OCI-LY7 (cell line): ENCODE results near the gene HIGD1C. TPM values are rescaled to one million over a fixed set of nuclear protein-coding genes. Genes with fewer than 3 reads are reported as not detected.

Source experiments
- BruUV-seq: library from RNA; stranded (reverse); fragments of 400-500 nt; replicated peaks from 2 replicates; lab custom pipeline; 2021; lab: Mats Ljungman, UMichigan
- CTCF ChIA-PET: fragments of 300-600 bp; sonication (Branson Sonifier 250); formaldehyde crosslinking; loops from one replicate; lab custom pipeline; 2022; ENCODE audit warnings: antibody characterized with exemption; ENCODE audit not compliant: unreplicated experiment; lab: Charles Lee
- POLR2A ChIA-PET: fragments of 300-600 bp; sonication (Branson Sonifier 250); formaldehyde crosslinking; loops from one replicate; lab custom pipeline; 2022; ENCODE audit warnings: antibody characterized with exemption; lab: Charles Lee
- DNase-seq: peaks from one replicate; pipeline ENCODE4 v3.0.0-alpha.2; 2015; ENCODE audit warnings: low spot score
- H2AFZ ChIP-seq: fragments of 200-600 bp; sonication (generic), shearing (Covaris generic); 2 replicates; pipeline ENCODE4 v1.6.1; 2014; ENCODE audit warnings: mild to moderate bottlenecking, antibody characterized with exemption, low read length, moderate library complexity
- H3K27ac ChIP-seq: fragments of 200-600 bp; sonication (generic); 2 replicates; pipeline ENCODE4 v1.5.1; 2014; ENCODE audit warnings: mixed run types, low read depth, mild to moderate bottlenecking, moderate library complexity, low read length, inconsistent platforms; ENCODE audit not compliant: poor library complexity, severe bottlenecking
- H3K36me3 ChIP-seq: fragments of 200-600 bp; sonication (generic); 2 replicates; pipeline ENCODE4 v1.6.1; 2014; ENCODE audit warnings: mild to moderate bottlenecking, antibody characterized with exemption, low read length, moderate library complexity, mixed read lengths; ENCODE audit not compliant: insufficient read depth
- H3K4me1 ChIP-seq: fragments of 200-600 bp; sonication (generic); 2 replicates; pipeline ENCODE4 v1.5.1; 2014; ENCODE audit warnings: mild to moderate bottlenecking, low read length; ENCODE audit not compliant: insufficient read depth, poor library complexity, severe bottlenecking
- H3K4me2 ChIP-seq: fragments of 200-600 bp; sonication (generic); 2 replicates; pipeline ENCODE4 v1.6.1; 2014; ENCODE audit warnings: mild to moderate bottlenecking, low read length
- H3K4me3 ChIP-seq: fragments of 200-600 bp; sonication (generic); 2 replicates; pipeline ENCODE4 v1.5.1; 2014; ENCODE audit warnings: mild to moderate bottlenecking, low read depth, low read length; ENCODE audit not compliant: poor library complexity, severe bottlenecking
- H3K79me2 ChIP-seq: fragments of 200-600 bp; sonication (generic); 2 replicates; pipeline ENCODE4 v1.6.1; 2016; ENCODE audit warnings: low read depth, mild to moderate bottlenecking, low read length, moderate library complexity, mixed read lengths; ENCODE audit not compliant: insufficient read depth
- H3K9me2 ChIP-seq: fragments of 200-600 bp; sonication (generic); 2 replicates; pipeline ENCODE4 v1.6.1; 2016; ENCODE audit warnings: mild to moderate bottlenecking, low read length, mixed read lengths; ENCODE audit not compliant: insufficient read depth
- H3K9me3 ChIP-seq: fragments of 200-600 bp; sonication (generic); 2 replicates; pipeline ENCODE4 v1.6.1; 2014; ENCODE audit warnings: mild to moderate bottlenecking, mixed run types, low read length, mixed read lengths
- H4K20me1 ChIP-seq: fragments of 200-600 bp; sonication (generic); 2 replicates; pipeline ENCODE4 v1.6.1; 2014; ENCODE audit warnings: mild to moderate bottlenecking, antibody characterized with exemption, low read length, moderate library complexity, mixed read lengths; ENCODE audit not compliant: insufficient read depth
- CTCF ChIP-seq: fragments of 200-600 bp; sonication (generic); conservative IDR thresholded peaks from 2 replicates; pipeline ENCODE4 v1.5.1; 2014; ENCODE audit warnings: mild to moderate bottlenecking, antibody characterized with exemption, low read length, moderate library complexity, mixed read lengths
- EZH2phosphoT487 ChIP-seq: fragments of 200-600 bp; sonication (generic); IDR thresholded peaks from 2 replicates; pipeline ENCODE4 v1.6.1; 2018; ENCODE audit warnings: low read depth, borderline replicate concordance, mild to moderate bottlenecking, mixed run types, antibody characterized with exemption, low read length, moderate library complexity, mixed read lengths
- intact Hi-C: fragments of 100-400 bp; cut with micrococcal nuclease; formaldehyde crosslinking; loops from one replicate; pipeline ENCODE4 v1.10.0; 2022; ENCODE audit not compliant: unreplicated experiment
- total RNA-seq, 2 experiments: library from RNA; depleted of rRNA in 1 of 2; stranded (reverse); fragments of >200 nt in 1 of 2; shearing (Covaris generic) in 1 of 2; gene quantifications; 2 replicates each; pipeline ENCODE4 v1.2.3, GENCODE V29; 2014 to 2022

Gene HIGD1C
- total RNA-seq, 2 experiments from 2014 or later: not detected

DNA sequence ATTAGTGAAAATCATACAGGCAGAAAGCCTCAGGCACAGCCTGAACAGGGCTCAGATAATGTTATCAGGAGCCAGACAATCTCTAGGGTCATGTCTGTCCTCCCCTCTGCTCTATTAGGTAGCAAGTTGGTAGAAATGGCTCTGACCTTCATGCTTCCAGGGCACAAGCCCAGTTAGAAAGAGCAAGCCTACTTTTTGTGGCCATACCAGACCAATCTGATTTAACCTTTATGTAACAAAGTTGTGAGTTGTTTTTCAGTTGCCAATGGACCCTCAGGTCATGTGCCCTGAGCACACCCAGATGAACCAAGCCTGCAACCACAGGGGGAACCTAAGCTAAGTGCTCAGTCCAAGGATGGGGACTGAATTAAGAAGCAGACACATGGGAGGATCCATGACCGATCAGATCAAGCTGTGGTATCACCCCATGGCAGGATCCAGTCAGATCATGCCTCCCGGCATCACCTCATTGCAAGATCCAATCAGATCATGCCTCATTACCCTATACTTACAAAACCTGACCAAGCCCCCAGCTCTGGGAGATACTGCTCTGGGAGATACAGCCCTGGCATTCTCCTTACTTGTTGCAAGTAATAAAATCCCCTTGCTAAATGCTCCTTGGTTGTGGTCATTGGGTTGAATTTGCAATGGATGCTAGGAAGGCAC lies 18.8 kb upstream of the HIGD1C start:
- intact Hi-C loops: no loop called here
- H3K36me3 ChIP-seq: peaks cover 61% of the 10 kb centered on the region
- H3K9me3 ChIP-seq: peaks cover 19% of the 10 kb centered on the region; the same call in 1 of the 2 replicates
- no peaks in the 10 kb centered on the region for H4K20me1 ChIP-seq
- TF ChIP-seq CTCF (no peak), EZH2phosphoT487 (no peak)
- peaks cover 19% of the 10 kb centered on the region for H3K4me1 ChIP-seq
- no peaks in the 10 kb centered on the region for H3K9me2 ChIP-seq
- H3K4me3 ChIP-seq: no peak overlapping the region
- peaks cover 14% of the 10 kb centered on the region for H3K79me2 ChIP-seq
- DNase-seq: no peak
- H3K27ac ChIP-seq: no peak overlapping the region
- ChIA-PET POLR2A (interaction anchor here (0.6 to 1.6 kb wide), 3 partner anchors 9 to 51 kb away, joined by 3 to 5 read pairs (median 5); a partner anchor contains a TSS), CTCF (no interaction called here)
- BruUV-seq: no TSS peak
- H2AFZ ChIP-seq: no peak overlapping the region
- H3K4me2 ChIP-seq: no peak overlapping the region

DNA sequence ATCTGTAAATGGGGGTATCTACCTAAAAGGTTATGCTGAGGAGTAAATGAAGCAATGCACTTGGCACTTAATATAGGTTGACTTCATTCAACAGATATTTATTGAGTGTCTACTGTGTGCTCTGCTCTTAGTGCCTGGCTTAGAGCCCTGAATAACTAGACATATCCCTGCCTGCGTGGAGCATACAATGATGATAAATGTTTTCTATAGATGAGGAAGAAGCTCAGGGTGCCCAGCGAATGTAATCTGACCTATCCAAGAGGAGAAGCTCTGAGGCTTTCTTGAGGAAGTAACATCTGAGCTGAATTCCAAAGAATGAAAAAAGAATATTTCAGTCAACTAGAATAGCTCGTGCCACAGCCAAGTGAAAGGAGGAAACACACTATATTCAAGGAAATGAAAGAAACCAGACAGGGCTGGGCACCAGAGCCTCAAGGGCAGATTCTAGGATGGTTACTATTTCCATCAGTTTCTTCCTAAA lies 17.9 kb upstream of the HIGD1C start:
- peaks cover 58% of the 10 kb centered on the region for H3K36me3 ChIP-seq
- peaks cover 6% of the 10 kb centered on the region; the same call in 1 of the 2 replicates for H3K79me2 ChIP-seq
- TF ChIP-seq EZH2phosphoT487: no peak
- no peak for TF ChIP-seq CTCF
- DNase-seq: no peak
- H3K4me1 ChIP-seq: peaks cover 10% of the 10 kb centered on the region
- no TSS peak for BruUV-seq
- POLR2A ChIA-PET: interaction anchor here (1.6 kb wide), 1 partner anchor 9 kb away, joined by 5 read pairs; a partner anchor contains a TSS
- no peak overlapping the region for H3K27ac ChIP-seq
- H4K20me1 ChIP-seq: no peaks in the 10 kb centered on the region
- no peak overlapping the region for H3K4me2 ChIP-seq
- CTCF ChIA-PET: no interaction called here
- no peaks in the 10 kb centered on the region for H3K9me2 ChIP-seq
- intact Hi-C loops: no loop called here
- H3K4me3 ChIP-seq: no peak overlapping the region
- peaks cover 19% of the 10 kb centered on the region; the same call in 1 of the 2 replicates for H3K9me3 ChIP-seq
- no peak overlapping the region for H2AFZ ChIP-seq
